ENCODE results near the gene CFAP299.

CFAP299 gene

DNA sequence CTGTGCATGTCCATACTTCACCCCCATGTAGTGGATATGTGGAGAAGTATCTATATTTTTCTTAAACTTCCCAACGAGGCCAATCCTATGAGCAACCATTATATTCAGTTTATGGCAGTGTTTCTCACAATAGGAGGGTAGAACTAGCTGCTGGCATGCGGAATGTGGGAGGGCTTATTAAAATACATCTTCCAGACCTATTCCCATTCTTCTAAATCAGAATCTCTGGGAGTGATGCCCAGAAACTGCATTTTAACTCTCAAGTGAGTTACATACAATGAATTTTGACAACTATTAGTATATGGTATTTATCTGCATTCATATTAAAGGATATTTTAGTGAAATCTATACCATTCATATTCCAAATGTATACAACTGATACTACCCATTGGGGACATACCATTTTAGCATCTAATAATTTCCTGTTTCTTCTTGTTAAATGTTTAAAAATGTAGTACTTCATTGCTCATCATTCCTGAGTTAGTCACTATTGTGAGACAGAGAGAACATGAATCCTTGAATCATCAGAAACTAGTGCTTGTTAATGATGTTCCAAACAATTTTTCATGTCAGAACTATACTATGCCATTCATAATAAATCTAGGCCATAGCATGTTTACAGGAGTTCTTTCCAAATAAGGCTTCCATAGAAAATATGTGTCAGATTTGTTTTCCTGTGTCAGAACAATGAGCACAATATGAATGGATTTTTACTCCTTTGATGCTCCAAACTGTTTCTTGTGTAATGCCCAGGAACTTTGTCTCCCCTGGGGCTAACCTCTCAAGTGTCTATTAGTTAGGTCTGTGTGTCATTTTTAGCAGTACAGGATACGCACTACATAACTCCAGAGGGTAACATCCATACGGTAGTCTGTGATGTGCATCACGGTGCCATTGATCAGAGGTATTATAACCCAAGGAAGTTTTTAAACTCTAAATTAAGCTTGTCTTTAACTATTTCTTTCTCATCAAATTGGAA, 496.1 kb downstream of the CFAP299 start:
- Histone ChIP-seq H3K27ac (replicated peaks; ENCODE audit: low read length) (no peak overlapping the region), H2AK5ac (ENCODE audit: low read depth, low read length) (no peak overlapping the region), H4K91ac (ENCODE audit: low read depth, low read length, poor library complexity) (no peak overlapping the region), H3K27me3 (ENCODE audit: control insufficient read depth in 3 of 3, insufficient read depth in 3 of 3, low read depth in 1 of 3, low read length in 3 of 3) (no peaks in the 10 kb centered on the region), H3K9ac (ENCODE audit: low read depth, low read length, poor library complexity) (no peak overlapping the region), H2BK12ac (ENCODE audit: low read length) (no peak overlapping the region), H2BK15ac (ENCODE audit: low read length) (no peak overlapping the region), H3K23ac (ENCODE audit: low read depth, low read length, poor library complexity) (no peak overlapping the region), H3K36me3 (replicated peaks in 1 of 2; ENCODE audit: control insufficient read depth in 2 of 2, insufficient read depth in 2 of 2, low read length in 2 of 2) (no peaks in the 10 kb centered on the region), H3K4me3 (ENCODE audit: low read length in 2 of 2) (no peak overlapping the region), H2BK5ac (ENCODE audit: low read length) (no peak overlapping the region), H3K14ac (ENCODE audit: low read length) (no peak overlapping the region), H4K8ac (ENCODE audit: low read depth, low read length) (no peak overlapping the region), H3K18ac (ENCODE audit: low read length) (no peak overlapping the region), H3K79me1 (ENCODE audit: low read depth, low read length) (no peaks in the 10 kb centered on the region), H3K4ac (ENCODE audit: low read length) (no peak overlapping the region), H3K4me2 (ENCODE audit: insufficient read depth, low read length, poor library complexity, severe bottlenecking) (no peak overlapping the region), H2AFZ (ENCODE audit: low read length) (no peak overlapping the region), H3K4me1 (ENCODE audit: control insufficient read depth in 2 of 2, insufficient read depth in 1 of 2, low read depth in 1 of 2, low read length in 2 of 2) (no peaks in the 10 kb centered on the region), H2BK120ac (ENCODE audit: low read depth, low read length) (no peak overlapping the region), H3K9me3 (replicated peaks in 1 of 2; ENCODE audit: control insufficient read depth in 2 of 2, insufficient read depth in 1 of 2, low read depth in 1 of 2, low read length in 2 of 2) (no peaks in the 10 kb centered on the region)
- DNase-seq (ENCODE audit: low spot score), result no peak
- WGBS, 2 donors (ENCODE audit: extremely low coverage in 2 of 2, insufficient read length in 2 of 2, insufficient replicate concordance in 1 of 2), result no CpG with 5 or more reads among the region's 5 CpGs

DNA sequence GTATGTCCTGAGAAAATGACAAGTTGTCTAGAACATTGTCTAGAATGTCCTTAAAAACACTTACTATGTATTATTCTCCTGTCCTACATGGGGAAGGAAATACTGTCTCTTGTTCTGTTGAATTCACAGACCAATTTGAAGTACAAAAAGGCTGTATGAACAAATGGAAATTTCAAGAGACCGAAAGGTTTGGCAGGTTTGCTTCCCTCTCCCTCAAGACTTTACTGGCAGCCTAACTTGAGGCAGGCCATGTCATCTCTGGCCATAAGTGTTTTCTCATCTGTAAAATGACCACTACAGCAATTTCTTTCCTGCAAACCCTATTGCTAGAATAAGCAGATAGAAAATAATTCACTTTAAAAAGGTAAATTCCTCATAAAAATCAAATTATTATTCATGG, 503.8 kb downstream of the CFAP299 start:
- no peak overlapping the region for H3K23ac ChIP-seq (ENCODE audit: low read depth, low read length, poor library complexity)
- H4K8ac ChIP-seq (ENCODE audit: low read depth, low read length), result no peak overlapping the region
- H3K14ac ChIP-seq (ENCODE audit: low read length), result no peak overlapping the region
- H2AK5ac ChIP-seq (ENCODE audit: low read depth, low read length), result no peak overlapping the region
- H3K27ac ChIP-seq (replicated peaks; ENCODE audit: low read length), result no peak overlapping the region
- no peak overlapping the region for H3K18ac ChIP-seq (ENCODE audit: low read length)
- H3K36me3 ChIP-seq (replicated peaks in 1 of 2; ENCODE audit: control insufficient read depth in 2 of 2, insufficient read depth in 2 of 2, low read length in 2 of 2), result no peaks in the 10 kb centered on the region
- no peak overlapping the region for H3K4me3 ChIP-seq (ENCODE audit: low read length in 2 of 2)
- H2BK15ac ChIP-seq (ENCODE audit: low read length), result no peak overlapping the region
- no peak overlapping the region for H3K9ac ChIP-seq (ENCODE audit: low read depth, low read length, poor library complexity)
- no peak overlapping the region for H4K91ac ChIP-seq (ENCODE audit: low read depth, low read length, poor library complexity)
- no peak overlapping the region for H2BK120ac ChIP-seq (ENCODE audit: low read depth, low read length)
- no peak overlapping the region for H2AFZ ChIP-seq (ENCODE audit: low read length)
- H3K27me3 ChIP-seq (ENCODE audit: control insufficient read depth in 3 of 3, insufficient read depth in 3 of 3, low read depth in 1 of 3, low read length in 3 of 3), result no peaks in the 10 kb centered on the region
- no peak overlapping the region for H3K4me2 ChIP-seq (ENCODE audit: insufficient read depth, low read length, poor library complexity, severe bottlenecking)
- no peak overlapping the region for H2BK5ac ChIP-seq (ENCODE audit: low read length)
- H3K4ac ChIP-seq (ENCODE audit: low read length), result no peak overlapping the region
- no peaks in the 10 kb centered on the region for H3K79me1 ChIP-seq (ENCODE audit: low read depth, low read length)
- no peaks in the 10 kb centered on the region for H3K4me1 ChIP-seq (ENCODE audit: control insufficient read depth in 2 of 2, insufficient read depth in 1 of 2, low read depth in 1 of 2, low read length in 2 of 2)
- H3K9me3 ChIP-seq (replicated peaks in 1 of 2; ENCODE audit: control insufficient read depth in 2 of 2, insufficient read depth in 1 of 2, low read depth in 1 of 2, low read length in 2 of 2), result no peaks in the 10 kb centered on the region
- DNase-seq (ENCODE audit: low spot score), result no peak
- no peak overlapping the region for H2BK12ac ChIP-seq (ENCODE audit: low read length)
- WGBS, 2 donors (ENCODE audit: extremely low coverage in 2 of 2, insufficient read length in 2 of 2, insufficient replicate concordance in 1 of 2), result no CpG with 5 or more reads among the region's 1 CpG

DNA sequence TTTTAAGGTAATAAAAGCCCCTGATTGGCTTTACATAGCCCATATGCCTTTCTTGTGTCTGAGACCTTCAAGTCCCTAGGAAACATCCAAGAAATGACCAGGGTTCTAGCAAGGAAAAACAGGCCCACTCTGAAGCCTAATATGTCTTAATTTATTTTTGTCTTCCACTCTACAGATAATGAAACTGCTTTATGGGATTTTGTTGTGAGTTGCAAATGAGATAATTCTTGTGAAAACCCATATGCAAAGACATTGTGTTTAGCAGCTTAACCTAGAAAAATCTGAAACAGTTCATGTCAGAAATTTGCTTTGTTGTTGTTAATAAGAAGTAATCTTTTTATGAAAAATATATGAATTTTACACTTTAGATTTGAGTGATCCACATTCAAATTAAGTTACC, 504.3 kb downstream of the CFAP299 start:
- Histone ChIP-seq H3K27me3 (ENCODE audit: control insufficient read depth in 3 of 3, insufficient read depth in 3 of 3, low read depth in 1 of 3, low read length in 3 of 3) (no peaks in the 10 kb centered on the region), H2BK12ac (ENCODE audit: low read length) (no peak overlapping the region), H2AK5ac (ENCODE audit: low read depth, low read length) (no peak overlapping the region), H3K36me3 (replicated peaks in 1 of 2; ENCODE audit: control insufficient read depth in 2 of 2, insufficient read depth in 2 of 2, low read length in 2 of 2) (no peaks in the 10 kb centered on the region), H2BK120ac (ENCODE audit: low read depth, low read length) (no peak overlapping the region), H2AFZ (ENCODE audit: low read length) (no peak overlapping the region), H3K4me3 (ENCODE audit: low read length in 2 of 2) (no peak overlapping the region), H3K9me3 (replicated peaks in 1 of 2; ENCODE audit: control insufficient read depth in 2 of 2, insufficient read depth in 1 of 2, low read depth in 1 of 2, low read length in 2 of 2) (no peaks in the 10 kb centered on the region), H3K4me1 (ENCODE audit: control insufficient read depth in 2 of 2, insufficient read depth in 1 of 2, low read depth in 1 of 2, low read length in 2 of 2) (no peaks in the 10 kb centered on the region), H4K91ac (ENCODE audit: low read depth, low read length, poor library complexity) (no peak overlapping the region), H3K4me2 (ENCODE audit: insufficient read depth, low read length, poor library complexity, severe bottlenecking) (no peak overlapping the region), H3K27ac (replicated peaks; ENCODE audit: low read length) (no peak overlapping the region), H3K4ac (ENCODE audit: low read length) (no peak overlapping the region), H3K23ac (ENCODE audit: low read depth, low read length, poor library complexity) (no peak overlapping the region), H3K14ac (ENCODE audit: low read length) (no peak overlapping the region), H3K79me1 (ENCODE audit: low read depth, low read length) (no peaks in the 10 kb centered on the region), H3K9ac (ENCODE audit: low read depth, low read length, poor library complexity) (no peak overlapping the region), H2BK15ac (ENCODE audit: low read length) (no peak overlapping the region), H3K18ac (ENCODE audit: low read length) (no peak overlapping the region), H4K8ac (ENCODE audit: low read depth, low read length) (no peak overlapping the region), H2BK5ac (ENCODE audit: low read length) (no peak overlapping the region)
- no peak for DNase-seq (ENCODE audit: low spot score)

DNA sequence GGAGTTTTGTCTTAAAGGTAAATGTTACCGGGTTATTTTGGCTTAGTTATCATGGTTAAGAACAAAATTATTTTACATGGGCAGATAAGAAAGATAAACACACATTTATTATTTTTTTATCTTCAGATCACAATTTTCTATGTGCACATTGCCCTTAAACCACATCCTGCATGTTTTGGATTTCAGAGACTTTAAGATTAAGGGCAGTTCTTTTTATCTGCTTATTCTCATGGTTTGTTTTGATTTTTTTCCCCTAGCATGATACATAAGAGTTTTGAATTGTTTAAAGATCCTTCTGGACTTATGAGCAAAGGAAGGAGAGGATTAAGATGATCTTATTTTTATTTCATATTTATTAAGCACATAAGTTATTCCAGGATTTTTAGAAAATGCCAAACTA, 504.9 kb downstream of the CFAP299 start:
- Histone ChIP-seq H2AK5ac (ENCODE audit: low read depth, low read length) (no peak overlapping the region), H4K8ac (ENCODE audit: low read depth, low read length) (no peak overlapping the region), H3K4me2 (ENCODE audit: insufficient read depth, low read length, poor library complexity, severe bottlenecking) (no peak overlapping the region), H2AFZ (ENCODE audit: low read length) (no peak overlapping the region), H3K18ac (ENCODE audit: low read length) (no peak overlapping the region), H3K9ac (ENCODE audit: low read depth, low read length, poor library complexity) (no peak overlapping the region), H3K79me1 (ENCODE audit: low read depth, low read length) (no peaks in the 10 kb centered on the region), H4K91ac (ENCODE audit: low read depth, low read length, poor library complexity) (no peak overlapping the region), H3K4me3 (ENCODE audit: low read length in 2 of 2) (no peak overlapping the region), H2BK15ac (ENCODE audit: low read length) (no peak overlapping the region), H3K4me1 (ENCODE audit: control insufficient read depth in 2 of 2, insufficient read depth in 1 of 2, low read depth in 1 of 2, low read length in 2 of 2) (no peaks in the 10 kb centered on the region), H3K27me3 (ENCODE audit: control insufficient read depth in 3 of 3, insufficient read depth in 3 of 3, low read depth in 1 of 3, low read length in 3 of 3) (no peaks in the 10 kb centered on the region), H3K4ac (ENCODE audit: low read length) (no peak overlapping the region), H3K14ac (ENCODE audit: low read length) (no peak overlapping the region), H3K27ac (replicated peaks; ENCODE audit: low read length) (no peak overlapping the region), H2BK12ac (ENCODE audit: low read length) (no peak overlapping the region), H2BK5ac (ENCODE audit: low read length) (no peak overlapping the region), H3K36me3 (replicated peaks in 1 of 2; ENCODE audit: control insufficient read depth in 2 of 2, insufficient read depth in 2 of 2, low read length in 2 of 2) (no peaks in the 10 kb centered on the region), H3K9me3 (replicated peaks in 1 of 2; ENCODE audit: control insufficient read depth in 2 of 2, insufficient read depth in 1 of 2, low read depth in 1 of 2, low read length in 2 of 2) (no peaks in the 10 kb centered on the region), H3K23ac (ENCODE audit: low read depth, low read length, poor library complexity) (no peak overlapping the region), H2BK120ac (ENCODE audit: low read depth, low read length) (no peak overlapping the region)
- no peak for DNase-seq (ENCODE audit: low spot score)
- no CpG with 5 or more reads among the region's 1 CpG for WGBS, 2 donors (ENCODE audit: extremely low coverage in 2 of 2, insufficient read length in 2 of 2, insufficient replicate concordance in 1 of 2)

Data from neuronal stem cell (in vitro differentiated cells).